HG03354 (cell line): Measurements from ENCODE around the gene PRKAG1.
A peak's percentile ranks its signal among the peaks of the same experiment; 100 is the strongest.

Experiments
- ATAC-seq: cut with Tn5 transposase; IDR thresholded peaks from one replicate; pipeline ENCODE4 v1.9.1; 2021; ENCODE audit warnings: mild to moderate bottlenecking; ENCODE audit not compliant: unreplicated experiment, poor library complexity, severe bottlenecking

The PRKAG1 gene

DNA sequence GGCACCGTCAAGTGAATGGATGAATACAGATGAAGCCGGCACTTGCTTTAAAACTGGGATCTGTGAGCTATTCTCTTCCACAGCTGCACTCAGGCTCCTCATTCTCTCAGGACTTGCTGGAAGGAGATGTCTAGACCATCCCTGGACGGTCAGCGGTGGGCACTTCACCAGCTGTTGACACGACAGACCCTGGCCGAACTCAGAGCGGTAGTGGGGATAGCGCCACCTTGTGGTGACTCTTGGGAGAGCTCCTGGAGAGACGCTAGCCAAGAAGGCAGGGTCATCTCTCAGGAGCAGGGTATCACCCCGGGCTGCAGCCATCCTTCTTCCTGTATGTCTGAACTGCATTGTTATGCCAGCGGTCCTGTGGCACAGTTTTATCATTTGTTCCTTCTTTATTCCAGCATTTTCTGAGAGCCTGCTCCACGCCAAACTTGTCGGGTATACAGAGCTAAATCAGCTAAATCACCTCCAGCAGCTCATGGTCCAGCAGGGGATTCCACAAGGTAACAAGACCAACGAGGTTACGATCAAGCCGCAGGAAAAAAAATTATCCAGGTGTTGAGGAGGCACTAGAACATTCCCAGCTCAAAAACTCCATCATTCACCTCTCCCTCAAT lies 30.4 kb downstream of the PRKAG1 start:
- ATAC-seq: no peak

DNA sequence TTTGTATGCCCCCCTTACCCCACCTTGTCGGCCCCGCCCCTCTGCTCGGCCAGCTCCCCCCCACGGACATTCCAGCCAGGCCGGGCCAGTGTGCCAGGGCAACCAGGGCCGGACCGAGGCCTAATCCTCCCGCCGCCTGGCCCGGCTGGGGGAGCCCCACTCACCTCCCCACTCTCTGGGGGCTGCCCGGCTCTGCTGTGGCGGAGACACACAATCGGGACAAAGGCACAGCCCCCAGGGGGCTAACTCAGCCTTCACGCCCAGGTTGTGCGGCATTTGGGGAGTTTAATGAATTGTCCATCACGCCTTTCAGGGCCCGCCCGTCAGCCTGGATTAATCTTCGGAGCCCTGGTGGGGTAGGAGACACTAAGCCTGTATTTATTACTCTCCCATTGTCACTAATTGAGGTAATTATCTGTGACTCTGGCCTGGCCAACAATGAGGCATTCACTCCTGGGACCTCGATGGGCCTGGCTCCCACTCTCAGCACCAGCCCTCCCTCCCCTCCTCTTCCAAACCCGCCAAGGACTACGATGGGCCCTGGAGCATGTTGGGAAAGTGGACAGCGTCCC lies 31.8 kb downstream of the PRKAG1 start:
- ATAC-seq: no peak

DNA sequence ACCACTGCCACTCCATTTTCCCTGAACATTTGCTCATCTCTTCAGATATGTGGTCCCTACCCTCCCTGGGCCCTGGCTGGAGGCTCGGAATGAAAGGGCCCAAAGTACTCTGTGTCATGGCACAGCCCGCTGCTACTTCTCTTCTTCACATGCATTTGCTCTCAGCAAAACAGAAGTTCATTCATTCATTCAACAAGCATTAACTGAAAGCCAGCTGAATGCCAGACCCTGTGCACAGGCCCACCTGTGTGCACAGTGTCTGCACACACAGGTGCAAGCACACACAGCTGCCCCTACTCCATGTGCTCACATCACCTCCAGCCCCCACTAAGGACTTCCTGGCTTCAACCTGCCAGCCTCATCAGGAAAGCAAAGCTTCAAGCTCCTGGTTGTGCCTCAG lies 32.7 kb downstream of the PRKAG1 start:
- ATAC-seq: no peak

DNA sequence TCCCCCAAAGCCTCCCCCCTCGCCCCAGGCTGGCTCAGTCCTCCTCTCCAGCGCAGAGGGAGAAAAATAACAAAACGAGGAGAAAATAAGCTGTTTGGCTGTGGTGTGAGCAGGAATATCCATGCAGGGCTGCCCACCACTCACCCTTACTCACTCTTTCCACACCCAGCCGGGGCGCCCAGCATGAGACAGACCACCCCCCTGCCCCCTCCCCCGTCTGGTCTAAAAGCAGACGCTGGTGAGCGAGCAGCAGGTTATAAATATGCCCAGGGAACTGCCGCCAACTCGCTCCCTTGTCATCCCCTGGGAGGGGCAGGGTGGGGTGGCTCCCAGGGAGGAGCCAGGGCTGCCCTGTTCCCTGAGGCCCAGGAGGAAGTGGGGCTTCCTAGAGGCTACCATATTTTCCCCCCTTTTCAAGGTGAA lies 33.1 kb downstream of the PRKAG1 start:
- ATAC-seq: no peak

DNA sequence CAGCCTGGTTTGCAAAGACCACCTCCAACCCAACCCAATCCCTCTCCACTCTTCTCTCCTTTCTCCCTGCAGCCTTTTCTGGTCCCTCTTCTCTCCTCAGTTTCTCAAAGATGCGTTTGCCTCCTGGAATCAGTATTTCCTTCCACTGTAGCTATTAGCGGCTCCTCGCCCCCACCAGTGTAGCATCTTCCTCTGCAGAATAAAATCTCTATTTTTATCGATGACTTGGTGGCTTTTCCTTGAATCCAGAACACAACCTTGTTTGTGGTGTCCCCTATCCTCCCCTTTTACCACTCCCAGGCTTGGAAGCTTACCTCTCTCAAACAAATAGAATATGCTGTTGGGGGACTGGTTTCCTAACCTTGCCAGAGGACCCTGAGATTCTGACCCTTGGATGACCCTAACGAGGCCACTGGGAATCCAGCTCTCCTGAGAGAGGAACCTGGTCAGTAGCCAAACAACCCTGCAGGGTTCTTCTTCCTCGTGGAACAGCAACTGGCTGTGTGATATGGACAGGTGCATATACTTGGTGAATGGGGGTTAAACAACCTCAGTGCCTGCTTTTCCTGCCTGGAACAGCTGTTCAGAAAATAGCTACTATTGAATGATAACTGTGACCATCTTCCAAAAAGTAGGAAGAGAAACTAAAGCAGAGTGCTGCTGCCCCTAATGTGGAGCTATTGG lies 36.0 kb downstream of the PRKAG1 start:
- no peak for ATAC-seq

DNA sequence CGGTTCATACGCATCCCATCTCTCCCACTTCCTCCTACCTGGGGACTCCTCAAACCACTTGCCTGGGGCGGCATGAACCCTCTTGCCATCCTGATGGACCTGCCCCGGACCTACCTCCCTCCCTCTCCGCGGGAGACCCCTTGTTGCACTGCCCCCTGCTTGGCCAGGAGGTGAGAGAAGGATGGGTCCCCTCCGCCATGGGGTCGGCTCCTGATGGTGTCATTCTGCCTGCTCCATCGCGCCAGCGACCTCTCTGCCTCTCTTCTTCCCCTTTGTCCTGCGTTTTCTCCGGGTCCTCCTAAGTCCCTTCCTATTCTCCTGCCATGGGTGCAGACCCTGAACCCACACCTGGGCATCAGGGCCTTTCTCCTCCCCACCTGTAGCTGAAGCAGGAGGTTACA lies 36.8 kb downstream of the PRKAG1 start:
- ATAC-seq: no peak

DNA sequence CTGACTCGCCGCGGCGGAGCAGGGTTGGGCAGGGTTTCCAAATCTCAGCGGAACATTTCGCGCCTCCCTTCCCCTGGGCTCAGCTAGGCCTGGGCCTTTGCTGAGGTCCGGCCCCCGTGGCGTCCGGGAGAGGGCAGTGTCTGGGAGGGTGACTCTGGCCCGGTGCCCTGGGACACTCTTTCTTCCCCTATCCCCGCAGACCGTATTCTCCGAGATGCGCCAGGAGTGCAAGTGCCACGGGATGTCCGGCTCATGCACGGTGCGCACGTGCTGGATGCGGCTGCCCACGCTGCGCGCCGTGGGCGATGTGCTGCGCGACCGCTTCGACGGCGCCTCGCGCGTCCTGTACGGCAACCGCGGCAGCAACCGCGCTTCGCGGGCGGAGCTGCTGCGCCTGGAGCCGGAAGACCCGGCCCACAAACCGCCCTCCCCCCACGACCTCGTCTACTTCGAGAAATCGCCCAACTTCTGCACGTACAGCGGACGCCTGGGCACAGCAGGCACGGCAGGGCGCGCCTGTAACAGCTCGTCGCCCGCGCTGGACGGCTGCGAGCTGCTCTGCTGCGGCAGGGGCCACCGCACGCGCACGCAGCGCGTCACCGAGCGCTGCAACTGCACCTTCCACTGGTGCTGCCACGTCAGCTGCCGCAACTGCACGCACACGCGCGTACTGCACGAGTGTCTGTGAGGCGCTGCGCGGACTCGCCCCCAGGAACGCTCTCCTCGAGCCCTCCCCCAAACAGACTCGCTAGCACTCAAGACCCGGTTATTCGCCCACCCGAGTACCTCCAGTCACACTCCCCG lies 37.4 kb downstream of the PRKAG1 start:
- ATAC-seq: no peak

DNA sequence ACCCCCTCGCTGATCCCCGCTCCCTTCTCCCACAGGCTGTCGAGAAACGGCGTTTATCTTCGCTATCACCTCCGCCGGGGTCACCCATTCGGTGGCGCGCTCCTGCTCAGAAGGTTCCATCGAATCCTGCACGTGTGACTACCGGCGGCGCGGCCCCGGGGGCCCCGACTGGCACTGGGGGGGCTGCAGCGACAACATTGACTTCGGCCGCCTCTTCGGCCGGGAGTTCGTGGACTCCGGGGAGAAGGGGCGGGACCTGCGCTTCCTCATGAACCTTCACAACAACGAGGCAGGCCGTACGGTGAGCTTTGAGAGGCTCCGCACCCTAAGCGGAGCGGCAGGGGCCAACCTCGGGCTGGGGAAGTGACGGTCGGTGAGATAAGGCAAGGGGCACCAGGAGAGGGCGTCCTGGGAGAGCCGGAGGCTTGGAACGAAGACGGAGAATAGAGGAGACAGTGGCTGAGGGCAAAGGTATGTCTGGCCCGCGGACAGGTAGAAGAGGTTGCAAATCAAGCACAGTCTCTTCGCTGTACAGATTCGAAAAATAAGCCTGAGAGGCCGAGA lies 38.1 kb downstream of the PRKAG1 start:
- ATAC-seq: no peak

DNA sequence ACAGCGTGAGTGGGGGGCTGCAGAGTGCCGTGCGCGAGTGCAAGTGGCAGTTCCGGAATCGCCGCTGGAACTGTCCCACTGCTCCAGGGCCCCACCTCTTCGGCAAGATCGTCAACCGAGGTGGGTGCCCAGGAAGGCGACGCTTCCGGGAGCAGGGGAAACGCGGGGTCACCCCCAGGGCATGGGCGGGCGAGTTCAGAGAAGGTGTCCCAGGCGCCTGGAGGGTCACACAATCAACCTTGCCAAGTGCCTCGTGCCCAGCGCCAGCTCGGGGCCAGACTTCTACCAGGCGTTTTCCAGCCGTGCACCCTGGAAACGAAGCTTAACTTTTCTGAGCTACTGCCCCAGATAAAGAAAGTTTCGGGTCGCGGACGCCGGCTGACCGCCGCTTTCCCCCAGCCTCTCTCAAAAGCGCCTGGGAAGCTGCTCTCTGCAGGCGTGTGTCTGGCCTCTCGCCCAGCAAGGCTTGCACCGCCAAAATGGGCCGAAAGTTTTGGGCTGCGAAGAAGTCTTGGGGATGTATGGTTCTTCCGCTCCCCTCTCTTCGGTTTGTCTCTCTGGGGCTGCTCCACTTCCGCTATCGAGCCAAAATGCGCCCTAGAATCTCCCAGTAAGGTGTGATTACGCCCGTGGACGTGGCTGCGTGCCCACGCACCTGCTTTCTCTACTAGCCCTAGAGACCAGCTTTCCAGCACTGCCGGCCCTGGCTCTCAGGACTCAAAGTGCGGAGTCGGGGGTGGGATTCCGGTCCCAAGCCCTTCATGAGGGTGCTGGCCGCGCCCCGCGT lies 38.8 kb downstream of the PRKAG1 start:
- ATAC-seq: no peak

DNA sequence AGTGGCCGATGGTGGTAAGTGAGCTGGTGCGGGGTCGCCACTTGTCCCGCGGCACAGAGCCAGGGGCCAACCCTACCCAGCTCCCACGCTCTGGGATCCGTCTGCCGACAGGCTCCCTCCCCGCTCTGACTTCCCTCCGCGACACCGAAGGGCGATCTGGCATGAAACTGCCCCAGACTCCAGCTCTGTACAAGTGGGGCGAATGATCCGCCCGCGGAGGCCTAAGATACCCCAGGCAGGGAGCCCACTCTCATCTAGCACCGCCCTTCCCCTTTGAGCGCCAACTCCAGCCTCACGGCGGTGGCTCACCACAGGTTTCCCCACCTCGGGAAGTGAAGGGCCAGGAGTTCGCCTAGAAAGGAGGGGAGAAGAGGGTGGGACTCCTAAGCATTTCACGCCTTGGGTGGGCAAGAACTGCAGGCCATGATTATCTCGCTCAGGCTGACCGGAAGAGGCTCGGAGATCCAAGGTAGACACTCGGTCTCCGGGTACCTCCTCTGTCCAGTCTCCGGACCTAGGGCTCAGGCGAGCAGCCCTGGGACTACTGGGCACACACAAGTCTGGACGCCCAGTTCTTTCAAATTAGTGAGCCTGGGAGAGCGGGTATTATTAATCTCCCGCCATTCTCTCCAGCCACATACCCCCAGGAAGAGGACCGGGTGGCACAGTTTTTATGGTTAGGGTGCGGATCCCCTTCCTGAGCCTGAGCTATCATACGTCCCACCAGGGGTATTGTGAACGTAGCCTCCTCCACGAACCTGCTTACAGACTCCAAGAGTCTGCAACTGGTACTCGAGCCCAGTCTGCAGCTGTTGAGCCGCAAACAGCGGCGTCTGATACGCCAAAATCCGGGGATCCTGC lies 39.6 kb downstream of the PRKAG1 start:
- no peak for ATAC-seq

DNA sequence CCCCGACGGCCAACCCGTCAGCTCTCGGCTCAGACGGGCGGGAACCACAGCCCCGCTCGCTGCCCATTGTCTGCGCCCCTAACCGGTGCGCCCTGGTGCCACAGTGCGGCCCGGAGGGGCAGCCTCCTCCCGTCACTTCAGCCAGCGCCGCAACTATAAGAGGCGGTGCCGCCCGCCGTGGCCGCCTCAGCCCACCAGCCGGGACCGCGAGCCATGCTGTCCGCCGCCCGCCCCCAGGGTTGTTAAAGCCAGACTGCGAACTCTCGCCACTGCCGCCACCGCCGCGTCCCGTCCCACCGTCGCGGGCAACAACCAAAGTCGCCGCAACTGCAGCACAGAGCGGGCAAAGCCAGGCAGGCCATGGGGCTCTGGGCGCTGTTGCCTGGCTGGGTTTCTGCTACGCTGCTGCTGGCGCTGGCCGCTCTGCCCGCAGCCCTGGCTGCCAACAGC lies 40.3 kb downstream of the PRKAG1 start, which contains the start of gene WNT1:
Gene WNT1, plus strand, starts transcription at position 32 of the 450 bp plus-strand sequence. Its CDS starts 329 bp downstream, at position 361.
- peak; percentile 13 for ATAC-seq

DNA sequence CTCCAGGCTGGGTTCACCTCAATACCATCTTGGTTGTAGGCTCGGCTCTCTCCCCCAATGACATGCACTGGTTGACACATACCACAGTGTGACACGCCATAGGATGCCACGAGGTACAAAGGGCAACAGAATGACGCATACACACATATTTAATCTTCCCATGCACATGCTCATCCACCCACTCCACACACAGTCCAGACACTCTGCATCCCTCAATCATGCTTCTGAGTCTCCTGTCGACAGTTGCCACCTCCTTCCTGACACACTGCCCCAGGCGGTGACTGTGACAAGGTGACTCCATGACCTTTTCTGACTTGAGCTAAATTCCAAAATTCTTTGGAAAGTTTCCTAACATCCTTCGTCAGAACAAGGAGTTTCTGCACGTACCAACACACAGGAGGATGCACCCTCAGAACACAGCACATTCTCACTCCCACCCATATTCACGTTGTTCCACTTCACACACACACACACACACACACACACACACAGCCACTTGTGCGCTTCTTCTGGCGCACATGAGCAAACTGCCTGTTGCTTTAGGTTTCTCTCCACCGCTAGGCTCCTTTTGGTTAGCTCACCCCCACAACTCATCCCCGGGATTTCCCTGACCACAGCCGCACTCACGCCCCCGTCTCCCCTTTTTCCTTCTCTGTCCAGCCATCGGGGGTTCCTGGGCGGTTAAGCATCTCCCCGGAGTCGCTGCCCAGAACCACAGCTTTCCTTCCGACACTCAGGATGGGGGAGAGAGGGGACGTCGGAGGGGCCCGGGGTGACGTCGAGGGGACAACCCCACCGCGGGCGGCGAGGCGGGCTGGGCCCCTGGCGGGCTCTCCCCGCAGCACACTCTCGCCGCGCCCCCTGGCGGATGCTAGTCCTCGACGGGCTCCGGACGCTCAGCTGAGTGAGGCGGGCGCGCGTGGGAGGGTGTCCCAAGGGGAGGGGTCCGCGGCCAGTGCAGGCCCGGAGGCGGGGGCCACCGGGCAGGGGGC lies 41.0 kb downstream of the PRKAG1 start:
- ATAC-seq: peak; percentile 63

DNA sequence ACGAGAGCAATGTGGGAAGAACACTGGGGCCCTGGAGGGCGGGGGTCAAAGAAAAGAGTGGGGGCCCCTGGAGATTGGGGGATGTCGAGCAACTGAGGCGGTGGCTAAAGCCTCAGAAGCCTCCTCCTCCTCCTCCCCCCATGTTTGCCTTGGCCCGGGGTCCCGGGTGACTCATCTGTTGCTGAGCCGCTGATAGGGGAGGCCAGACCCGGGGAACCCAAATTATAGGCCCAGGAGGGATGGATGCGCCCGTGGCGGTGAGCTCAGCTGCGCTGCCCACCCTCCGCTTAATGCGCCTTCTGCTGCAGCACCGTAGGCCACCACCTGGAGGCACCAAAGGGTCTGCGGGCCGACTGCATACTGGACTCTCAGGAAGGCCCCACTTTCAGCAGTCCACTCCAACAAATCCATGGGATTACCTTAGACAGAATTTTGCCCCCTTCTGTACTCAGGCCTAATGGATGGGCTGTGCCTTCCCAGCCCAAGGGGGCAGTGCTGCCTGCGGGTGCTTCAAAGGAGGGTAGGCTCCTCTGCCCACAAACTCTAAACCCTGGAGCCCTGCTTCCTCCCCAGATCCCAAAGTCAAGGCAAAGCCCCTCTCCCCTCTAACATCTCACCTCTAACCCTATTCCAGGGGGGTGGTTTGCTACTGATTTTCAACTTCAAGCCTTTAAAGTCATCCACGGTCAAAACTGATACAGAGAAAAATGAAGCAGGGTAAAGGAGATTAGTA lies 44.5 kb downstream of the PRKAG1 start:
- ATAC-seq: no peak

DNA sequence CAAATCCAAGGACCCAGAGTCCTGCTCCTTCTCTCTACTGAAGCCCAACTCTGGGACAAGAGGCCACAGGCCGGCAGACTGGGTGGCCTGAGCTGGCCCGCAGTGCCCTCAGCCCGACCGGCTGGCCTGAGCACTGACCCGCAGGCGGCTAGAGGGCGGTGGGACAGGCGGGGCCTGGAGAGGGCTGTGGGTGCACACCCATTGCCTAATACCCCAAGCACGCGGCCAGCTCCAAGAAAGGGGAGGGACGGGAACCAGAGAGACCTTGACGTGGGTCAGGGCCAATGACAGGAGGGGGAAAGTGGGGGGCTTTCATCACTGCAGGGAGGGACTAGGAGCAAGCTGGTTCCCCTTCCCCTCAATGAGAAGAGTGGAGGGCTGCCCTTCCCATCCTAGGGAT lies 45.0 kb downstream of the PRKAG1 start:
- ATAC-seq: no peak

DNA sequence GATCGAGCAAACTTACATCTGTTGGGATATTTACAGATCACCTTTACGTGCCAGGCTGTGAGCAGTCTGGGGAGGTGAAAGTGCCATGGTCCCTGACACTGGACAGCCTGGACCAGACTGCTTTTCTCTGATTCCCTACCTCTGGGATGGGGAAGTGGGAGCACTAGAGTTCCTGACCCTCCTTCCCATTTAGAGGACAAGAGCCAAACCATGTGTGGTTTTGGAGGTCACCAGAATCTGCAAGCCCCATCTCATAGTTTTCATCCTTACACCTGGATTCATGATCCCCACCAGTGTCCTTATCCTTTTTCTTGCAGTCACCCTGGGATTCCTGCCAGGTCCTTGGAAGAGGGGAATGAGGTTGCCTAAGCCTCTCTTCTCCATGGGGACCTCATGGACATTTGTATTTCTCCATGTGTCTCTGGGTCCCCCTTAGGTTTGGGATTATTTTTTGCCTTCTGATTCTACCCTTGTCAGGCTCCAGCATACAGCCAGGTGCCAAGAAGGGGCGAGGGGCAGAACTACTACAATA lies 45.6 kb downstream of the PRKAG1 start:
- no peak for ATAC-seq

DNA sequence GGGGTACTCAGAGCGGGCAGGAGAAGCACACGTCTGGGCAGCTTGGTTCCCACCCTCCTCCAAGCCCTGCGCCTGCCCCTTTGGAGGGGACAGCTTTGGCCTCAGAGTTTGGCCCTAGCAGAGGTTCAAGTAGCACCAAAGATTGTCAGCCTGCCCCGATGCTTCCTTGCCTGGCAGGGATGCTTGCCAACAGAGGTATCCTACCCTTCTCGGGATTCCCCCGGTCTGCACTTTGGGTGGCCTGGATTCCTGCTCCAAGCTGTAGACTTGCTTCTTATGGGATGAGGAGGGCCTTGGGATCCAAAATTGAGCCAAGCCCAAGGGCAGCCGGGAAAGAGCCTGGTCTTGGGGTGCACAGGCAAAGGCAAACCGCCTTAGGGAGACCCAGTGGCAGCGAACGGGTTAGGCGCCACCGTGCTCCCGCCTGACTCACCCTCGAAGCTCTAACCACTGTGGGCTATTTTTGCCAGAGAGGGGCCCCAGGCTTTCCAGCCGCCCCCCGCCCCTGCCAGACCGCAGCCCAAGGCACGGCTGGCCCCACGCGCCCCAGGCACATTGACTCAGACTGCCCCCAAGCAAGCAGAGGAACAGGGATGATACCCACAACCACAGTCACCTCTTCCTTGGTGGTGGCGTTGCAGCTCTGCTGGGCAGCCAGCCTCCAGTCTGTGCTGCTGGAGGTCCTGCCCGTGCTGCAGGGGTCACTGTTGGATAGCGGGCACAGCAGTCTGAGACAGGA lies 46.2 kb downstream of the PRKAG1 start:
- ATAC-seq: no peak
